GM15510 (cell line): ENCODE measurements around the gene CNNM4.
A peak's percentile ranks its signal among the peaks of the same experiment; 100 is the strongest.

ENCODE experiments used
- POLR2A ChIP-seq: IDR thresholded peaks from 3 replicates; pipeline ENCODE4 v1.6.1; 2011; ENCODE audit warnings: borderline replicate concordance; ENCODE audit not compliant: insufficient read length; ENCODE audit errors: extremely low read depth

The CNNM4 gene

GRCh38 chr2:96760036-96760985, at the start of gene CNNM4:
CNNM4 (plus strand) TSS chr2:96760902; CDS start chr2:96761000, 98 bp downstream.
- peak; percentile 98 for TF ChIP-seq POLR2A

GRCh38 chr2:96710985-96711384, 49.7 kb upstream of the CNNM4 start:
- no peak for TF ChIP-seq POLR2A

GRCh38 chr2:96715658-96716057, 45.0 kb upstream of the CNNM4 start:
- no peak for TF ChIP-seq POLR2A

- TF ChIP-seq POLR2A = no peak
Observed at GRCh38 chr2:96716388-96716787, 44.3 kb upstream of the CNNM4 start.

- TF ChIP-seq POLR2A = no peak
Observed at GRCh38 chr2:96726131-96726530, 34.6 kb upstream of the CNNM4 start.

- TF ChIP-seq POLR2A = no peak
Observed at GRCh38 chr2:96727431-96727830, 33.3 kb upstream of the CNNM4 start.

GRCh38 chr2:96729748-96730147, 31.0 kb upstream of the CNNM4 start:
- TF ChIP-seq POLR2A = no peak

- TF ChIP-seq POLR2A = no peak
Observed at GRCh38 chr2:96730212-96730611, 30.5 kb upstream of the CNNM4 start.

- no peak for TF ChIP-seq POLR2A
Observed at GRCh38 chr2:96733931-96734330, 26.8 kb upstream of the CNNM4 start.

- no peak for TF ChIP-seq POLR2A
Observed at GRCh38 chr2:96734880-96735583, 25.7 kb upstream of the CNNM4 start.

- TF ChIP-seq POLR2A = no peak
Observed at GRCh38 chr2:96737251-96737650, 23.5 kb upstream of the CNNM4 start.

- TF ChIP-seq POLR2A = no peak
Observed at GRCh38 chr2:96737831-96738230, 22.9 kb upstream of the CNNM4 start.

- no peak for TF ChIP-seq POLR2A
Observed at GRCh38 chr2:96739076-96739632, 21.5 kb upstream of the CNNM4 start.

GRCh38 chr2:96739633-96740428, 20.9 kb upstream of the CNNM4 start, which contains the start of gene LMAN2L:
LMAN2L (minus strand) TSS chr2:96740064; CDS start chr2:96740040, 24 bp downstream.
- TF ChIP-seq POLR2A = peak; percentile 74
